Measurements from ENCODE around the gene UNC93B1. TPM values are rescaled to one million over a fixed set of nuclear protein-coding genes. Genes with fewer than 3 reads are reported as not detected.

The UNC93B1 gene
- total and polyA plus RNA-seq, 2 of the 13 experiments (the other 11 are each of a cell fraction or from before 2014, with no cell fraction given): 8.8 to 18.9 TPM

DNA sequence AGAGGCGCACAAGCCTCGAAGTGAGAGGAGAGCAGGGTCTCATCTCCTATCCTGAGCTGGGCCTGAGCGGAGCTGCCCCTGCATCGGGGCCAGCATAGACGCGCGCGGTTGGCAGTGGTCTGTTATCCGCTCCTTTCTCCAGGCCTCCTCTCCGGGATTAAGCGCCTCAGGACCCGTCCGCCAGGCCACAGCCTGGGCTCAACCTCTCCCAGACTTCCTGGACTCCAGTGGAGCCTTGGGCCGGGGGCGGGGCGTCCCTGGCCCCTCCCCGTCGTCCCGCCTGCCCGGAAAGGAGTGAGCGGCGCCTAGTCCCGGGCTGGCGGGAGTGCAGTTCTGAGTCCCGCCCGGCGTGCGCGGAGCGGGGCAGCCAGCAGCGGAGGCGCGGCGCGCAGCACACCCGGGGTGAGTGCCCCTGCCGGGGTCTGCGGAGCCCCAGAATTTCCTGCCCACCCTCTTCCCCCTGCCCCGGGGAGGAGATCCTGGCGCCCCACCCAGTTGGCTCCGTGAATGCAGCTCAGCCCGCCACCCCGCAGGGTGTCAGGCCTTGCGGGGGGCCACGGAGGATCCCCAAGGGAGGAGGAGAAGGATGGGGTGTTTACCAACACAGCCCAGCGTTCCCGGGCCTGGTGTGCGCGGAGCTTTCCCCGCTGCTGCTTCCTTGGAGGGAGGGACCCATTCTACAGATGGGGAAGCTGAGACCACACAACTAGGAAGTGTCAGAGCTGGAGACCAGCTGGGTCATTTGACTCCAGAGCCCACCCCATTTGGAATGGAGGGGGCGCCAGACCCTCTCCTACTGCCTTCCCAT is 35.0 kb upstream of the UNC93B1 start, which contains the start of gene TCIRG1 (continued):
- TF ChIP-seq ZNF383 (CRISPR knock-in tag; IDR thresholded peaks at IDR 0.05; ENCODE audit: borderline replicate concordance): no peak
- no peak for TF ChIP-seq SMARCE1 (IDR thresholded peaks at IDR 0.05; ENCODE audit: borderline replicate concordance)
- no peak for TF ChIP-seq ZNF326 (CRISPR knock-in tag; IDR thresholded peaks at IDR 0.05; ENCODE audit: borderline replicate concordance)
- TF ChIP-seq ZSCAN20 (CRISPR knock-in tag; IDR thresholded peaks at IDR 0.05; ENCODE audit: borderline replicate concordance): peak; percentile 94; the same call in 1 of the 2 replicates
- no peak for TF ChIP-seq ZNF549 (CRISPR knock-in tag; IDR thresholded peaks at IDR 0.05)
- TF ChIP-seq, protein P1, sequence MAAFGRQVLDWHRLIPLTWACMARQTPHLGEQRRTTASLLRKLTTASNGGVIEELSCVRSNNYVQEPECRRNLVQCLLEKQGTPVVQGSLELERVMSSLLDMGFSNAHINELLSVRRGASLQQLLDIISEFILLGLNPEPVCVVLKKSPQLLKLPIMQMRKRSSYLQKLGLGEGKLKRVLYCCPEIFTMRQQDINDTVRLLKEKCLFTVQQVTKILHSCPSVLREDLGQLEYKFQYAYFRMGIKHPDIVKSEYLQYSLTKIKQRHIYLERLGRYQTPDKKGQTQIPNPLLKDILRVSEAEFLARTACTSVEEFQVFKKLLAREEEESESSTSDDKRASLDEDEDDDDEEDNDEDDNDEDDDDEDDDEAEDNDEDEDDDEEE (CRISPR knock-in tag; IDR thresholded peaks at IDR 0.05): no peak
- 0 out of 2 replicates have a peak, but pooled peaks have one; percentile 36 for TF ChIP-seq XBP1 (CRISPR knock-in tag; IDR thresholded peaks at IDR 0.05)
- no peak for TF ChIP-seq SAFB2 (CRISPR knock-in tag; IDR thresholded peaks at IDR 0.05; ENCODE audit: borderline replicate concordance, low read depth)
- TF ChIP-seq ZNF160 (CRISPR knock-in tag; IDR thresholded peaks at IDR 0.05): 0 out of 2 replicates have a peak, but pooled peaks have one; percentile 8
- TF ChIP-seq PAF1 (CRISPR knock-in tag; IDR thresholded peaks at IDR 0.05): no peak
- no peak for TF ChIP-seq MIER2 (CRISPR knock-in tag; IDR thresholded peaks at IDR 0.05)
- TF ChIP-seq ONECUT2 (CRISPR knock-in tag; IDR thresholded peaks at IDR 0.05): no peak
- no peak for TF ChIP-seq POGZ (CRISPR knock-in tag; IDR thresholded peaks at IDR 0.05)
- TF ChIP-seq ZNF317 (CRISPR knock-in tag; IDR thresholded peaks at IDR 0.05): peak; percentile 3; the same call in 1 of the 2 replicates
- TF ChIP-seq ZNF292 (CRISPR knock-in tag; IDR thresholded peaks at IDR 0.05; ENCODE audit: borderline replicate concordance, low read depth): no peak
- no peak for TF ChIP-seq MEF2D (CRISPR knock-in tag; IDR thresholded peaks at IDR 0.05)
- no peak for TF ChIP-seq ZNF770 (CRISPR knock-in tag; IDR thresholded peaks at IDR 0.05)
- TF ChIP-seq ZNF460 (CRISPR knock-in tag; IDR thresholded peaks at IDR 0.05; ENCODE audit: borderline replicate concordance): no peak
- TF ChIP-seq ZNF12 (CRISPR knock-in tag; IDR thresholded peaks at IDR 0.05): 0 out of 2 replicates have a peak, but pooled peaks have one; percentile 8
- TF ChIP-seq, protein P2, sequence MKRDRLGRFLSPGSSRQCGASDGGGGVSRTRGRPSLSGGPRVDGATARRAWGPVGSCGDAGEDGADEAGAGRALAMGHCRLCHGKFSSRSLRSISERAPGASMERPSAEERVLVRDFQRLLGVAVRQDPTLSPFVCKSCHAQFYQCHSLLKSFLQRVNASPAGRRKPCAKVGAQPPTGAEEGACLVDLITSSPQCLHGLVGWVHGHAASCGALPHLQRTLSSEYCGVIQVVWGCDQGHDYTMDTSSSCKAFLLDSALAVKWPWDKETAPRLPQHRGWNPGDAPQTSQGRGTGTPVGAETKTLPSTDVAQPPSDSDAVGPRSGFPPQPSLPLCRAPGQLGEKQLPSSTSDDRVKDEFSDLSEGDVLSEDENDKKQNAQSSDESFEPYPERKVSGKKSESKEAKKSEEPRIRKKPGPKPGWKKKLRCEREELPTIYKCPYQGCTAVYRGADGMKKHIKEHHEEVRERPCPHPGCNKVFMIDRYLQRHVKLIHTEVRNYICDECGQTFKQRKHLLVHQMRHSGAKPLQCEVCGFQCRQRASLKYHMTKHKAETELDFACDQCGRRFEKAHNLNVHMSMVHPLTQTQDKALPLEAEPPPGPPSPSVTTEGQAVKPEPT (CRISPR knock-in tag; IDR thresholded peaks at IDR 0.05; ENCODE audit: low read depth): no peak
- peak; percentile 4; the same call in 1 of the 2 replicates for TF ChIP-seq ZBED4 (CRISPR knock-in tag; IDR thresholded peaks at IDR 0.05; ENCODE audit: borderline replicate concordance)
